Astrocyte (in vitro differentiated cells and primary cell): Measurements from ENCODE around the gene LHFPL2. TPM values are rescaled to one million over a fixed set of nuclear protein-coding genes. Genes with fewer than 3 reads are reported as not detected.
A peak's percentile ranks its signal among the peaks of the same experiment; 100 is the strongest.

Source experiments
- DNase-seq: peaks from one replicate; pipeline ENCODE4 v3.0.0-alpha.2; 2010; ENCODE audit warnings: low read depth
- FAIRE-seq: peaks from 2 replicates; lab custom pipeline; 2011; peaks lifted over from hg19 to GRCh38; lab: Jason Lieb, UNC
- H2AFZ ChIP-seq: 2 replicates; pipeline ENCODE4 v1.6.0; 2012; ENCODE audit warnings: low read depth, low read length, inconsistent platforms
- H3K27ac ChIP-seq: 2 replicates; pipeline ENCODE4 v1.5.1; 2011; ENCODE audit warnings: low read depth, low read length, inconsistent platforms
- H3K27me3 ChIP-seq: 2 replicates; pipeline ENCODE4 v1.6.0; 2011; ENCODE audit warnings: low read length, inconsistent platforms; ENCODE audit not compliant: insufficient read depth
- H3K36me3 ChIP-seq: 2 replicates; pipeline ENCODE4 v1.5.1; 2011; ENCODE audit warnings: low read length, inconsistent platforms; ENCODE audit not compliant: insufficient read depth
- H3K4me1 ChIP-seq: 2 replicates; pipeline ENCODE4 v1.5.1; 2011; ENCODE audit warnings: low read length, inconsistent platforms; ENCODE audit not compliant: insufficient read depth
- H3K4me2 ChIP-seq: 2 replicates; pipeline ENCODE4 v1.6.0; 2012; ENCODE audit warnings: low read length, inconsistent platforms
- H3K4me3 ChIP-seq: 2 replicates; pipeline ENCODE4 v1.5.1; 2011; ENCODE audit warnings: low read depth, mild to moderate bottlenecking, low read length, inconsistent platforms; ENCODE audit not compliant: insufficient read depth
- H3K79me2 ChIP-seq: 2 replicates; pipeline ENCODE4 v1.6.0; 2012; ENCODE audit warnings: mild to moderate bottlenecking, low read length, inconsistent platforms; ENCODE audit not compliant: insufficient read depth
- H3K9ac ChIP-seq: 2 replicates; pipeline ENCODE4 v1.6.0; 2012; ENCODE audit warnings: mild to moderate bottlenecking, low read length, inconsistent platforms
- H3K9me3 ChIP-seq: 2 replicates; pipeline ENCODE4 v1.5.1; 2012; ENCODE audit warnings: low read depth, mild to moderate bottlenecking, low read length, inconsistent platforms; ENCODE audit not compliant: insufficient read depth
- H4K20me1 ChIP-seq: 2 replicates; pipeline ENCODE4 v1.6.0; 2012; ENCODE audit warnings: low read length, inconsistent platforms; ENCODE audit not compliant: insufficient read depth
- H3K27ac Mint-ChIP-seq: one replicate; pipeline ENCODE4 v1.8.0; 2021; ENCODE audit warnings: mild to moderate bottlenecking, mixed read lengths; ENCODE audit not compliant: unreplicated experiment
- H3K27me3 Mint-ChIP-seq: one replicate; pipeline ENCODE4 v1.8.0; 2021; ENCODE audit warnings: low read depth, mixed read lengths; ENCODE audit not compliant: unreplicated experiment
- H3K36me3 Mint-ChIP-seq: one replicate; pipeline ENCODE4 v1.8.0; 2021; ENCODE audit warnings: low read depth, mixed read lengths; ENCODE audit not compliant: unreplicated experiment
- H3K4me1 Mint-ChIP-seq: one replicate; pipeline ENCODE4 v1.8.0; 2021; ENCODE audit warnings: low read depth, mixed read lengths; ENCODE audit not compliant: unreplicated experiment
- H3K4me3 Mint-ChIP-seq: one replicate; pipeline ENCODE4 v1.8.0; 2021; ENCODE audit warnings: mild to moderate bottlenecking, moderate library complexity, mixed read lengths; ENCODE audit not compliant: unreplicated experiment
- H3K9me3 Mint-ChIP-seq: one replicate; pipeline ENCODE4 v1.8.0; 2021; ENCODE audit warnings: mild to moderate bottlenecking, mixed read lengths; ENCODE audit not compliant: unreplicated experiment
- CTCF ChIP-seq: IDR thresholded peaks from 2 replicates; pipeline ENCODE4 v1.5.1; 2011; ENCODE audit warnings: low read depth, mild to moderate bottlenecking, inconsistent platforms, low read length, moderate library complexity; ENCODE audit not compliant: insufficient read depth
- EZH2 ChIP-seq: IDR thresholded peaks from 2 replicates; pipeline ENCODE4 v1.6.1; 2012; ENCODE audit warnings: mild to moderate bottlenecking, low read length, inconsistent platforms; ENCODE audit not compliant: insufficient read depth
- total RNA-seq: library from RNA; stranded (reverse); gene quantifications from 2 replicates; pipeline ENCODE4 v1.2.1, GENCODE V29; 2021

LHFPL2 gene
- total RNA-seq, 1 donor from 2014 or later: 17.0 TPM

GRCh38 chr5:78644741-78645300, 3.8 kb downstream of the LHFPL2 start:
- H4K20me1 ChIP-seq: peaks cover 50% of the 10 kb centered on the region
- H2AFZ ChIP-seq: no peak overlapping the region
- no peak for DNase-seq
- peaks cover 82% of the 10 kb centered on the region for H3K79me2 ChIP-seq
- Mint-ChIP-seq H3K4me3 (no peak overlapping the region), H3K4me1 (peaks cover 39% of the 10 kb centered on the region), H3K9me3 (no peaks in the 10 kb centered on the region), H3K27ac (no peak overlapping the region), H3K36me3 (no peaks in the 10 kb centered on the region), H3K27me3 (no peaks in the 10 kb centered on the region)
- H3K36me3 ChIP-seq: peaks cover 6% of the 10 kb centered on the region
- H3K27ac ChIP-seq: no peak overlapping the region
- H3K4me2 ChIP-seq: peak overlapping the region; percentile 20
- H3K4me1 ChIP-seq: peaks cover 37% of the 10 kb centered on the region
- H3K27me3 ChIP-seq: no peaks in the 10 kb centered on the region
- no peak overlapping the region for H3K4me3 ChIP-seq
- FAIRE-seq: no peak
- no peaks in the 10 kb centered on the region for H3K9me3 ChIP-seq
- H3K9ac ChIP-seq: no peak overlapping the region
- TF ChIP-seq EZH2 (no peak), CTCF (no peak)

- Histone ChIP-seq H3K36me3 (peaks cover 6% of the 10 kb centered on the region), H2AFZ (no peak overlapping the region), H4K20me1 (peaks cover 53% of the 10 kb centered on the region), H3K4me3 (no peak overlapping the region), H3K9ac (no peak overlapping the region), H3K79me2 (peaks cover 88% of the 10 kb centered on the region), H3K27me3 (no peaks in the 10 kb centered on the region), H3K9me3 (no peaks in the 10 kb centered on the region), H3K27ac (no peak overlapping the region), H3K4me2 (no peak overlapping the region), H3K4me1 (peaks cover 36% of the 10 kb centered on the region)
- H3K4me3 Mint-ChIP-seq: no peak overlapping the region
- TF ChIP-seq EZH2: no peak
- no peak for TF ChIP-seq CTCF
- no peaks in the 10 kb centered on the region for H3K9me3 Mint-ChIP-seq
- no peaks in the 10 kb centered on the region for H3K27me3 Mint-ChIP-seq
- FAIRE-seq (no peak), DNase-seq (no peak)
- H3K27ac Mint-ChIP-seq: no peak overlapping the region
- H3K4me1 Mint-ChIP-seq: peaks cover 39% of the 10 kb centered on the region
- no peaks in the 10 kb centered on the region for H3K36me3 Mint-ChIP-seq
These were observed 4.4 kb downstream of the LHFPL2 start for GRCh38 chr5:78644129-78644528.

- Histone ChIP-seq H3K4me2 (no peak overlapping the region), H3K79me2 (peaks cover 92% of the 10 kb centered on the region), H3K4me3 (no peak overlapping the region), H3K4me1 (peaks cover 47% of the 10 kb centered on the region), H3K9me3 (no peaks in the 10 kb centered on the region), H3K27me3 (no peaks in the 10 kb centered on the region), H3K27ac (no peak overlapping the region), H3K9ac (no peak overlapping the region), H4K20me1 (peaks cover 60% of the 10 kb centered on the region), H3K36me3 (peaks cover 6% of the 10 kb centered on the region), H2AFZ (no peak overlapping the region)
- no peak for FAIRE-seq
- no peak for DNase-seq
- Mint-ChIP-seq H3K4me3 (no peak overlapping the region), H3K27ac (no peak overlapping the region), H3K9me3 (no peaks in the 10 kb centered on the region), H3K4me1 (peaks cover 45% of the 10 kb centered on the region), H3K36me3 (no peaks in the 10 kb centered on the region), H3K27me3 (no peaks in the 10 kb centered on the region)
- no peak for TF ChIP-seq CTCF
These were observed 5.9 kb downstream of the LHFPL2 start for GRCh38 chr5:78642701-78643100.
